ENCODE measurements around the gene TAF9. TPM values are rescaled to one million over a fixed set of nuclear protein-coding genes. Genes with fewer than 3 reads are reported as not detected.

TAF9 gene, protein sequence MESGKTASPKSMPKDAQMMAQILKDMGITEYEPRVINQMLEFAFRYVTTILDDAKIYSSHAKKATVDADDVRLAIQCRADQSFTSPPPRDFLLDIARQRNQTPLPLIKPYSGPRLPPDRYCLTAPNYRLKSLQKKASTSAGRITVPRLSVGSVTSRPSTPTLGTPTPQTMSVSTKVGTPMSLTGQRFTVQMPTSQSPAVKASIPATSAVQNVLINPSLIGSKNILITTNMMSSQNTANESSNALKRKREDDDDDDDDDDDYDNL
- 53.4 and 58.9 TPM in 2 replicates for total RNA-seq
- long read RNA-seq, transcript TAF9-201 (3 exons, 1,283 nt), result major isoform, 51 of 62 reads
- long read RNA-seq, partial matches to known transcripts, result 0 of 62 reads
- long read RNA-seq, other reads (novel, unspliced or antisense), result 7 of 62 reads

DNA sequence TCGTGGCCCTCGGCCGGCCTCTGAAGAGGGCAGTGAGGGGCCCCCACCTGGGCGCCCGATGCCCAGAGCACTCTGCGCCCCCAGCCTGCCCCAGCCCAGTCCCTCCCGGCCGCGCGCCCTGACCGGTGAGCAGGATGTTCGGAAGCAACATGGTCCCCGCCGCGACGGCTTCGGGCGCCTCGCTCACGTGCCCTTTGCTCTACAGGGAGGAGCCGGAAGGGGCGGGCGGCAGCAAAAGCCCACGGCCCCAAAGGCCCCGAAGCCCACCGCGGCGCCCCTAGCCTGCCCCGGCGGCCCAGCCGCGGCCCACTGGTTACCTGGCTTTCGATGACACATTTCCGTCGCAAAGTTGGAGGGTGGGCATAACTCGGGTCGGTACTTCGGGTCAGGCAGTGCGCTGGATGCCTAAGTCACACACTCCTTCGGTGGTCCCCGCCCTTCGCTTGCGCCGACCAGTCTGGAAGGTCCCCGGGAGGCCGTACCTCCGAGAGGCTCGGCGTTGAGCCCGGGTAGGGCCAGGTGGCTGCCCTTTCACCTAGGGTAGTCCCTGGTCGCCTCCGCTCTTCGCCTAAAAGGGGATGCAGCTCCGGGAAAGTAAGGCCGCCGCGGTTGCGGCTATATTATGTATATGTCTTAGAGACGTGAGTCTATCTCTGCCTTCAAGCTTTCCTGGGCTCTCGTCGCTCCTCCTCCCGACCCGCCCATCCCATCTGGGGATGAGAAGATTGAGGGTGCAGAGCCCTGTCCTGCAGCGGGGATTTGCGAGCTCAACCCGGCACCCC lies at the start of gene TAF9, which contains the start of the genes AK6 and RAD17:
TAF9 (minus strand) TSS at position 181 of the 782 bp plus-strand sequence. CDS start 3,783 bp downstream, outside the sequence.
AK6 (minus strand) TSS at position 181 of the 782 bp plus-strand sequence; CDS start at position 151, 30 bp downstream.
RAD17 (plus strand) TSS at position 479 of the 782 bp plus-strand sequence. CDS start 2,391 bp downstream, outside the sequence.
- Mint-ChIP-seq H3K27ac (peak within 1 kb of the TSS; percentile 100), H3K27me3 (no peaks in the 10 kb centered on the region), H3K9me3 (ENCODE audit: low read depth) (no peaks in the 10 kb centered on the region), H3K36me3 (ENCODE audit: insufficient read depth) (peaks cover 12% of the 10 kb centered on the region), H3K4me1 (ENCODE audit: low read depth) (peaks cover 18% of the 10 kb centered on the region), H3K4me3 (ENCODE audit: low read depth) (peak within 1 kb of the TSS; percentile 90)
- peak; percentile 80 for DNase-seq (ENCODE audit: low spot score, unreplicated experiment)
- TF ChIP-seq, protein P1, sequence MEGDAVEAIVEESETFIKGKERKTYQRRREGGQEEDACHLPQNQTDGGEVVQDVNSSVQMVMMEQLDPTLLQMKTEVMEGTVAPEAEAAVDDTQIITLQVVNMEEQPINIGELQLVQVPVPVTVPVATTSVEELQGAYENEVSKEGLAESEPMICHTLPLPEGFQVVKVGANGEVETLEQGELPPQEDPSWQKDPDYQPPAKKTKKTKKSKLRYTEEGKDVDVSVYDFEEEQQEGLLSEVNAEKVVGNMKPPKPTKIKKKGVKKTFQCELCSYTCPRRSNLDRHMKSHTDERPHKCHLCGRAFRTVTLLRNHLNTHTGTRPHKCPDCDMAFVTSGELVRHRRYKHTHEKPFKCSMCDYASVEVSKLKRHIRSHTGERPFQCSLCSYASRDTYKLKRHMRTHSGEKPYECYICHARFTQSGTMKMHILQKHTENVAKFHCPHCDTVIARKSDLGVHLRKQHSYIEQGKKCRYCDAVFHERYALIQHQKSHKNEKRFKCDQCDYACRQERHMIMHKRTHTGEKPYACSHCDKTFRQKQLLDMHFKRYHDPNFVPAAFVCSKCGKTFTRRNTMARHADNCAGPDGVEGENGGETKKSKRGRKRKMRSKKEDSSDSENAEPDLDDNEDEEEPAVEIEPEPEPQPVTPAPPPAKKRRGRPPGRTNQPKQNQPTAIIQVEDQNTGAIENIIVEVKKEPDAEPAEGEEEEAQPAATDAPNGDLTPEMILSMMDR (IDR thresholded peaks at IDR 0.05; ENCODE audit: unreplicated experiment), result no peak

DNA sequence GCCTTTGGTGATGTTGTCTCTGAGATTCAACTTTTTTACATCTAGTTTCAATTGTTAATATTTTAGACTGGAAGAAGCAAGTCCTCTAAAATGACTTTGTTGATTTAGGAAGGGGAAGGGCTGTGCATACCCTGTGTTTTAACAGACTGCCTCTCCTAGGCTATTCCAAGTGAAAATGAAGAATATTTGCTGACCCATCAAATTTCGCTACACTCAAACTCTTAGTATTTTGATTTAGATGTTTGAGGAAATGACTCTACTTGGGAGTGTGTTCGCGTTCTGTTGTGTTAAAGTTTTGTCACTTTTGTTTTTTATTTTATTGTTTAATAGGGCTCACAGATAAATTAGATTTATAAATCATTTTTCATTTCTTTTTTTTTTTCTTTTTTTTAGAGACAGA lies 49.2 kb upstream of the TAF9 start:
- no peak overlapping the region for H3K27ac Mint-ChIP-seq
- TF ChIP-seq, protein P1 (IDR thresholded peaks at IDR 0.05; ENCODE audit: unreplicated experiment), result no peak
- DNase-seq (ENCODE audit: low spot score, unreplicated experiment), result no peak
- no peak overlapping the region for H3K4me3 Mint-ChIP-seq (ENCODE audit: low read depth)
- no peaks in the 10 kb centered on the region for H3K27me3 Mint-ChIP-seq
- H3K4me1 Mint-ChIP-seq (ENCODE audit: low read depth), result peaks cover 24% of the 10 kb centered on the region
- peaks cover 41% of the 10 kb centered on the region for H3K36me3 Mint-ChIP-seq (ENCODE audit: insufficient read depth)
- peaks cover 15% of the 10 kb centered on the region for H3K9me3 Mint-ChIP-seq (ENCODE audit: low read depth)

DNA sequence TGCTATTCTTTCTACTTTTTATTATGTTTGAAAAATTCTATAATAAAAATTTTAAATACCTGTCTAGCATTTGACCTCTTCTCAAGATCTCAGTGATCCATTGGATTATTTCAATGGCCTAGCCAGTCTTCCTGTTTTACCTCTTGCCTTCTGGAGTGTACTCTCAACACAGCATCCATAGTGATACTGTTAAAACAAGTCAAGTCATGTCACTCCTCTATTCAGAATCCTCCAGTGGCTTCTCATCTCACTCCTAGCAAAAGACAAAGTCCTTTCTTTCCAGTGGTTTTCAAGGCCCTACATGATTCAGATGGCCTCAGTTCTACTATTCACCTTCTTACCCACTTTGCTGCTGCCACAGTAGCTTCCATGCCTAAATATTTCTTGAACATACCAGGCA lies 47.4 kb upstream of the TAF9 start:
- Mint-ChIP-seq H3K4me3 (ENCODE audit: low read depth) (peak overlapping the region; percentile 98), H3K27ac (peak overlapping the region; percentile 99), H3K36me3 (ENCODE audit: insufficient read depth) (peaks cover 31% of the 10 kb centered on the region), H3K9me3 (ENCODE audit: low read depth) (peaks cover 9% of the 10 kb centered on the region), H3K4me1 (ENCODE audit: low read depth) (peaks cover 24% of the 10 kb centered on the region), H3K27me3 (no peaks in the 10 kb centered on the region)
- DNase-seq (ENCODE audit: low spot score, unreplicated experiment), result no peak
- TF ChIP-seq, protein P1 (IDR thresholded peaks at IDR 0.05; ENCODE audit: unreplicated experiment), result no peak

DNA sequence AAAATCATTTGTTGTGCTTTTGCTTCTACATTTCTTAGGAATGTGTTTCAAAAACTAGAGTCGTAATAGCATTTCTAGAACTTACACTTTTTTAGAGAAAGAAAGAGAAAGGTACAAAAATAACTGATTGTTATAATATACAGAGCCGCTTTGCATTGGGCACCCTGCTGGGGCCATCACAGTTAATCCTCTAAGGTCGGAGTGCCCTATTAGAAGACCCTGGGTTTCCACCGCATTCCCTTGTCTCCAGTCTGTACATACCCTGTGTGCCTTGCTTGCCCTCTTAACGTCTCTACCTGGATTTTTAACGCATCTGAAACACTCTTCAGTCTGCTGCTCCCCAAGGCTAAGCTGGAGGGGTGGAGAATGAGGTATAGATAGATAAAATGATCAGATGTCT lies 46.9 kb upstream of the TAF9 start:
- no peaks in the 10 kb centered on the region for H3K27me3 Mint-ChIP-seq
- H3K4me3 Mint-ChIP-seq (ENCODE audit: low read depth), result peak overlapping the region; percentile 98
- peak overlapping the region; percentile 99 for H3K27ac Mint-ChIP-seq
- TF ChIP-seq, protein P1 (IDR thresholded peaks at IDR 0.05; ENCODE audit: unreplicated experiment), result no peak
- DNase-seq (ENCODE audit: low spot score, unreplicated experiment), result no peak
- H3K36me3 Mint-ChIP-seq (ENCODE audit: insufficient read depth), result peaks cover 34% of the 10 kb centered on the region
- peaks cover 24% of the 10 kb centered on the region for H3K4me1 Mint-ChIP-seq (ENCODE audit: low read depth)
- peaks cover 9% of the 10 kb centered on the region for H3K9me3 Mint-ChIP-seq (ENCODE audit: low read depth)

DNA sequence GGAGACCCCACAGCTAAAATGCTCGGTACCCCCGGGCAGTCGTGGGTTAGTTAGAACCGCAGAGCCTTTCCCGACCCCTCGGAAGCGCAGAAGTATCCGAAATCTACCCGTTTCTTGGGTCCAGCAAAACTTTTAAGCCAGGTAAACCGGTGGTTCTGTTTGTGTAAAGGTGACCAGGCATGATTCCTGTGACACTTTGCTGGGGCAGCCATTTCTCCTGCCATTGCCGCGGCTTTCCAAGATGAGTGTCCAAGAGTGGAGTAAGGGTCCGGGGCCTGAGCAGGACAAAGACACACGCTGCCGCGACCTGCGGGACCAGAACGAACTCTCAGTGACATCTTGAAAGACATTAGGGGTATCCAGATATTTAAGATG lies 46.3 kb upstream of the TAF9 start:
- Mint-ChIP-seq H3K27me3 (no peaks in the 10 kb centered on the region), H3K4me1 (ENCODE audit: low read depth) (peaks cover 20% of the 10 kb centered on the region), H3K36me3 (ENCODE audit: insufficient read depth) (peaks cover 31% of the 10 kb centered on the region), H3K27ac (peak overlapping the region; percentile 99), H3K9me3 (ENCODE audit: low read depth) (peaks cover 6% of the 10 kb centered on the region), H3K4me3 (ENCODE audit: low read depth) (peak overlapping the region; percentile 98)
- DNase-seq (ENCODE audit: low spot score, unreplicated experiment), result peak; percentile 21
- TF ChIP-seq, protein P1 (IDR thresholded peaks at IDR 0.05; ENCODE audit: unreplicated experiment), result no peak
